ENCODE measurements around the gene FREM1.

DNA sequence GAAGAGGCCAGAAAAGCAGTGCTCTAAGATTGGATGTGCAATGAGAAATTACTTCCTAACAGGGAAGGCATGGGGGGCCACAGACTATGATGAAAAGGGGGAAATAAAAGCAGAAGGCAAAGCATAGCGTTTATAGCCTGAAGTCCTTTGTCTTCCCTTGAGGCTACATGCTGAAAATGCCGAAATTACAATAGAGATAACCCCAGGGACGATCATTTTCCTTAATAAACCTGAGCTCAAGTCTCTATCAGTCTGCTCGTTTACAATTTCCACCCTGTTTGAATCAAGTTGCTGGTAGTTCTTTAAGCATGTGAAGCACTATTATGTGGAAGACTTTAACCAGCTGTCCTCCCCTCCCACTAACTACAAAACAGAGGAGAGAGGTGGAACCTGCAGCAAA is 60.4 kb downstream of the FREM1 start:
- TF ChIP-seq POLR2AphosphoS5 (IDR thresholded peaks at IDR 0.05; ENCODE audit: low read depth) (no peak), CTCF (conservative IDR thresholded peaks at IDR 0.05; ENCODE audit: low read depth in 2 of 2) (no peak), CREB1 (CRISPR knock-in tag; IDR thresholded peaks at IDR 0.05; ENCODE audit: low read depth) (no peak), ZNF114 (CRISPR knock-in tag; IDR thresholded peaks at IDR 0.05) (no peak), EZH2phosphoT487 (IDR thresholded peaks at IDR 0.05; ENCODE audit: unreplicated experiment) (no peak), EZH2 (IDR thresholded peaks at IDR 0.05; ENCODE audit: low read depth, unreplicated experiment) (no peak), STAT1 (IDR thresholded peaks at IDR 0.05; ENCODE audit: unreplicated experiment) (no peak), NANOG (IDR thresholded peaks at IDR 0.05; ENCODE audit: borderline replicate concordance) (no peak), ZNF331 (CRISPR knock-in tag; IDR thresholded peaks at IDR 0.05; ENCODE audit: low read depth) (no peak), JUNB (IDR thresholded peaks at IDR 0.05; ENCODE audit: unreplicated experiment) (no peak)
- TF ChIP-seq, protein P1, sequence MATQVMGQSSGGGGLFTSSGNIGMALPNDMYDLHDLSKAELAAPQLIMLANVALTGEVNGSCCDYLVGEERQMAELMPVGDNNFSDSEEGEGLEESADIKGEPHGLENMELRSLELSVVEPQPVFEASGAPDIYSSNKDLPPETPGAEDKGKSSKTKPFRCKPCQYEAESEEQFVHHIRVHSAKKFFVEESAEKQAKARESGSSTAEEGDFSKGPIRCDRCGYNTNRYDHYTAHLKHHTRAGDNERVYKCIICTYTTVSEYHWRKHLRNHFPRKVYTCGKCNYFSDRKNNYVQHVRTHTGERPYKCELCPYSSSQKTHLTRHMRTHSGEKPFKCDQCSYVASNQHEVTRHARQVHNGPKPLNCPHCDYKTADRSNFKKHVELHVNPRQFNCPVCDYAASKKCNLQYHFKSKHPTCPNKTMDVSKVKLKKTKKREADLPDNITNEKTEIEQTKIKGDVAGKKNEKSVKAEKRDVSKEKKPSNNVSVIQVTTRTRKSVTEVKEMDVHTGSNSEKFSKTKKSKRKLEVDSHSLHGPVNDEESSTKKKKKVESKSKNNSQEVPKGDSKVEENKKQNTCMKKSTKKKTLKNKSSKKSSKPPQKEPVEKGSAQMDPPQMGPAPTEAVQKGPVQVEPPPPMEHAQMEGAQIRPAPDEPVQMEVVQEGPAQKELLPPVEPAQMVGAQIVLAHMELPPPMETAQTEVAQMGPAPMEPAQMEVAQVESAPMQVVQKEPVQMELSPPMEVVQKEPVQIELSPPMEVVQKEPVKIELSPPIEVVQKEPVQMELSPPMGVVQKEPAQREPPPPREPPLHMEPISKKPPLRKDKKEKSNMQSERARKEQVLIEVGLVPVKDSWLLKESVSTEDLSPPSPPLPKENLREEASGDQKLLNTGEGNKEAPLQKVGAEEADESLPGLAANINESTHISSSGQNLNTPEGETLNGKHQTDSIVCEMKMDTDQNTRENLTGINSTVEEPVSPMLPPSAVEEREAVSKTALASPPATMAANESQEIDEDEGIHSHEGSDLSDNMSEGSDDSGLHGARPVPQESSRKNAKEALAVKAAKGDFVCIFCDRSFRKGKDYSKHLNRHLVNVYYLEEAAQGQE (IDR thresholded peaks at IDR 0.05; ENCODE audit: unreplicated experiment), result no peak
- TF ChIP-seq, protein P2, sequence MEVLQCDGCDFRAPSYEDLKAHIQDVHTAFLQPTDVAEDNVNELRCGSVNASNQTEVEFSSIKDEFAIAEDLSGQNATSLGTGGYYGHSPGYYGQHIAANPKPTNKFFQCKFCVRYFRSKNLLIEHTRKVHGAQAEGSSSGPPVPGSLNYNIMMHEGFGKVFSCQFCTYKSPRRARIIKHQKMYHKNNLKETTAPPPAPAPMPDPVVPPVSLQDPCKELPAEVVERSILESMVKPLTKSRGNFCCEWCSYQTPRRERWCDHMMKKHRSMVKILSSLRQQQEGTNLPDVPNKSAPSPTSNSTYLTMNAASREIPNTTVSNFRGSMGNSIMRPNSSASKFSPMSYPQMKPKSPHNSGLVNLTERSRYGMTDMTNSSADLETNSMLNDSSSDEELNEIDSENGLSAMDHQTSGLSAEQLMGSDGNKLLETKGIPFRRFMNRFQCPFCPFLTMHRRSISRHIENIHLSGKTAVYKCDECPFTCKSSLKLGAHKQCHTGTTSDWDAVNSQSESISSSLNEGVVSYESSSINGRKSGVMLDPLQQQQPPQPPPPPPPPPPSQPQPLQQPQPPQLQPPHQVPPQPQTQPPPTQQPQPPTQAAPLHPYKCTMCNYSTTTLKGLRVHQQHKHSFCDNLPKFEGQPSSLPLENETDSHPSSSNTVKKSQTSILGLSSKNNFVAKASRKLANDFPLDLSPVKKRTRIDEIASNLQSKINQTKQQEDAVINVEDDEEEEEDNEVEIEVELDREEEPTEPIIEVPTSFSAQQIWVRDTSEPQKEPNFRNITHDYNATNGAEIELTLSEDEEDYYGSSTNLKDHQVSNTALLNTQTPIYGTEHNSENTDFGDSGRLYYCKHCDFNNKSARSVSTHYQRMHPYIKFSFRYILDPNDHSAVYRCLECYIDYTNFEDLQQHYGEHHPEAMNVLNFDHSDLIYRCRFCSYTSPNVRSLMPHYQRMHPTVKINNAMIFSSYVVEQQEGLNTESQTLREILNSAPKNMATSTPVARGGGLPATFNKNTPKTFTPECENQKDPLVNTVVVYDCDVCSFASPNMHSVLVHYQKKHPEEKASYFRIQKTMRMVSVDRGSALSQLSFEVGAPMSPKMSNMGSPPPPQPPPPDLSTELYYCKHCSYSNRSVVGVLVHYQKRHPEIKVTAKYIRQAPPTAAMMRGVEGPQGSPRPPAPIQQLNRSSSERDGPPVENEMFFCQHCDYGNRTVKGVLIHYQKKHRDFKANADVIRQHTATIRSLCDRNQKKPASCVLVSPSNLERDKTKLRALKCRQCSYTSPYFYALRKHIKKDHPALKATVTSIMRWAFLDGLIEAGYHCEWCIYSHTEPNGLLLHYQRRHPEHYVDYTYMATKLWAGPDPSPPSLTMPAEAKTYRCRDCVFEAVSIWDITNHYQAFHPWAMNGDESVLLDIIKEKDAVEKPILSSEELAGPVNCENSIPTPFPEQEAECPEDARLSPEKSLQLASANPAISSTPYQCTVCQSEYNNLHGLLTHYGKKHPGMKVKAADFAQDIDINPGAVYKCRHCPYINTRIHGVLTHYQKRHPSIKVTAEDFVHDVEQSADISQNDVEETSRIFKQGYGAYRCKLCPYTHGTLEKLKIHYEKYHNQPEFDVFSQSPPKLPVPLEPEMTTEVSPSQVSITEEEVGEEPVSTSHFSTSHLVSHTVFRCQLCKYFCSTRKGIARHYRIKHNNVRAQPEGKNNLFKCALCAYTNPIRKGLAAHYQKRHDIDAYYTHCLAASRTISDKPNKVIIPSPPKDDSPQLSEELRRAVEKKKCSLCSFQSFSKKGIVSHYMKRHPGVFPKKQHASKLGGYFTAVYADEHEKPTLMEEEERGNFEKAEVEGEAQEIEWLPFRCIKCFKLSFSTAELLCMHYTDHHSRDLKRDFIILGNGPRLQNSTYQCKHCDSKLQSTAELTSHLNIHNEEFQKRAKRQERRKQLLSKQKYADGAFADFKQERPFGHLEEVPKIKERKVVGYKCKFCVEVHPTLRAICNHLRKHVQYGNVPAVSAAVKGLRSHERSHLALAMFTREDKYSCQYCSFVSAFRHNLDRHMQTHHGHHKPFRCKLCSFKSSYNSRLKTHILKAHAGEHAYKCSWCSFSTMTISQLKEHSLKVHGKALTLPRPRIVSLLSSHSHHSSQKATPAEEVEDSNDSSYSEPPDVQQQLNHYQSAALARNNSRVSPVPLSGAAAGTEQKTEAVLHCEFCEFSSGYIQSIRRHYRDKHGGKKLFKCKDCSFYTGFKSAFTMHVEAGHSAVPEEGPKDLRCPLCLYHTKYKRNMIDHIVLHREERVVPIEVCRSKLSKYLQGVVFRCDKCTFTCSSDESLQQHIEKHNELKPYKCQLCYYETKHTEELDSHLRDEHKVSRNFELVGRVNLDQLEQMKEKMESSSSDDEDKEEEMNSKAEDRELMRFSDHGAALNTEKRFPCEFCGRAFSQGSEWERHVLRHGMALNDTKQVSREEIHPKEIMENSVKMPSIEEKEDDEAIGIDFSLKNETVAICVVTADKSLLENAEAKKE (CRISPR knock-in tag; IDR thresholded peaks at IDR 0.05), result no peak
